Myocyte (in vitro differentiated cells): Measurements from ENCODE around the gene SMYD3. TPM values are rescaled to one million over a fixed set of nuclear protein-coding genes. Genes with fewer than 3 reads are reported as not detected.
"Not testable (repeated sequence)": the region's sequence is repeated elsewhere in the genome, so short reads cannot be mapped to it uniquely, and the experiment has no call there.

Source experiments
- DNase-seq: peaks from one replicate; pipeline ENCODE4 v3.0.0-alpha.2; 2012; ENCODE audit warnings: low read depth
- total RNA-seq: library from RNA; depleted of rRNA; stranded (reverse); fragments of >200 nt; gene quantifications from 2 replicates; pipeline ENCODE4 v1.2.3, GENCODE V29; 2014

Gene SMYD3
- total RNA-seq, 1 donor from 2014 or later, result 18.7 TPM

GRCh38 chr1:245963649-245964048, 543.4 kb downstream of the SMYD3 start:
- DNase-seq, result no peak

- DNase-seq, result no peak
These were observed 544.6 kb downstream of the SMYD3 start for GRCh38 chr1:245962453-245962852.

- peak; percentile 30 for DNase-seq
These were observed 545.9 kb downstream of the SMYD3 start for GRCh38 chr1:245961137-245961540.

GRCh38 chr1:245960171-245960570, 546.9 kb downstream of the SMYD3 start:
- no peak for DNase-seq

GRCh38 chr1:245958016-245958415, 549.1 kb downstream of the SMYD3 start:
- DNase-seq, result no peak

- DNase-seq, result no peak
These were observed 549.7 kb downstream of the SMYD3 start for GRCh38 chr1:245957427-245957826.

- DNase-seq, result no peak
These were observed 550.9 kb downstream of the SMYD3 start for GRCh38 chr1:245956225-245956624.

GRCh38 chr1:245953876-245954660, 553.0 kb downstream of the SMYD3 start:
- peak; percentile 19 for DNase-seq

GRCh38 chr1:245952383-245953026, 554.6 kb downstream of the SMYD3 start:
- DNase-seq, result no peak

GRCh38 chr1:245948786-245949185, 558.3 kb downstream of the SMYD3 start:
- no peak for DNase-seq

GRCh38 chr1:245946905-245947304, 560.2 kb downstream of the SMYD3 start:
- no peak for DNase-seq

GRCh38 chr1:245945136-245945535, 561.9 kb downstream of the SMYD3 start:
- DNase-seq, result not testable (repeated sequence)

- DNase-seq, result no peak
These were observed 564.2 kb downstream of the SMYD3 start for GRCh38 chr1:245942856-245943255.

GRCh38 chr1:245941771-245942170, 565.3 kb downstream of the SMYD3 start:
- not testable (repeated sequence) for DNase-seq

- peak; percentile 61 for DNase-seq
These were observed 567.2 kb downstream of the SMYD3 start for GRCh38 chr1:245939756-245940345.

- no peak for DNase-seq
These were observed 569.0 kb downstream of the SMYD3 start for GRCh38 chr1:245938046-245938435.

- DNase-seq, result no peak
These were observed 569.6 kb downstream of the SMYD3 start for GRCh38 chr1:245937316-245938045.

- no peak for DNase-seq
These were observed 572.7 kb downstream of the SMYD3 start for GRCh38 chr1:245934409-245934808.

- DNase-seq, result no peak
These were observed 573.5 kb downstream of the SMYD3 start for GRCh38 chr1:245933431-245934045.

GRCh38 chr1:245932302-245932972, 574.6 kb downstream of the SMYD3 start:
- no peak for DNase-seq

- no peak for DNase-seq
These were observed 575.6 kb downstream of the SMYD3 start for GRCh38 chr1:245931450-245931849.
